ENCODE results near the gene SYT15. TPM values are rescaled to one million over a fixed set of nuclear protein-coding genes. Genes with fewer than 3 reads are reported as not detected.

The SYT15 gene
- total RNA-seq, 1 donor from 2014 or later, result 0.96 TPM

GRCh38 chr10:46540412-46541016 is 38.4 kb upstream of the SYT15 start:
- Mint-ChIP-seq H3K4me1 (ENCODE audit: low read depth) (no peaks in the 10 kb centered on the region), H3K36me3 (ENCODE audit: low read depth) (no peaks in the 10 kb centered on the region), H3K27ac (no peak overlapping the region), H3K9me3 (no peaks in the 10 kb centered on the region), H3K27me3 (ENCODE audit: insufficient read depth) (peaks cover 36% of the 10 kb centered on the region), H3K4me3 (no peak overlapping the region)
- intact Hi-C loops (cut with micrococcal nuclease), result no loop called here
- no peak for DNase-seq (ENCODE audit: low spot score)

GRCh38 chr10:46541017-46541661 is 37.8 kb upstream of the SYT15 start:
- intact Hi-C loops (cut with micrococcal nuclease), result no loop called here
- H3K9me3 Mint-ChIP-seq, result no peaks in the 10 kb centered on the region
- no peaks in the 10 kb centered on the region for H3K4me1 Mint-ChIP-seq (ENCODE audit: low read depth)
- no peak overlapping the region for H3K27ac Mint-ChIP-seq
- no peak overlapping the region for H3K4me3 Mint-ChIP-seq
- DNase-seq (ENCODE audit: low spot score), result no peak
- no peaks in the 10 kb centered on the region for H3K36me3 Mint-ChIP-seq (ENCODE audit: low read depth)
- peaks cover 36% of the 10 kb centered on the region for H3K27me3 Mint-ChIP-seq (ENCODE audit: insufficient read depth)

DNA sequence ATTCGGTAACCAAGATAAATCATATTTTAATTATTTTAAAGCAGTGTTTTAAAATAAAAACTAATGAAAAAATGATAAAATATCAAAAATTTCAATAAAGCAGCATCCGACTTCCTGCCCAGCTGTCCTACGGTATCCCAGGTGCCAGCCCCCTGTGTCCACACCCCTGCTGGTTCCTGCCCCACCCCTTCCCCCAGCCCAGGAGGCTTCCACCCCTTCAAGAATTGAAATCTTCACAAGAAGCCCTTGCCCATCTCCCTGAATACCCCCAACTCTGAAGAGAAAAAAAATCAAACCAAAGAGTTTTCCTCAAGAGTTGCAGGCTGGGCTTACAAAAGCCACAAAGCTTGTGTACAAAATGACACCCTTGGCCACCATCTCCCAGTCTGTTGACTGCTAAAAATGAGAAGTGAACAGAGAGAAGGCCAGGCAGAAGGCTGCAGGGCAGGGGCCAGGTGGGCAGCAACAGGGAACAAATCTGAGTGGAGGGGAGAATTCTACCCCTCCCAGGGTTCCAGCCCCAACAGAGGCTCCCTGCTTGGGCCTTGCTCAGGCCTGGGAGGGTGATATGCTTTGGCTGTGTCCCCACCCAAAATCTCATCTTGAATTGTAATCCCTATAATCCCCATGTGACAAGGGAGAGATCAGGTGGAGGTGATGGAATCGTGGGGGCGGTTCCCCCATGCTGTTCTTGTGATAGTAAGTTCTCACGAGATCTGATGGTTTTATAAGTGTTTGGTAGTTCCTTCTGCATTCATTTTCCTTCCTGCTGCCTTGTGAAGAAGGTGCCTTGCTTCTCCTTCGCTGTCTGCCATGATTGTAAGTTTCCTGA is 37.0 kb upstream of the SYT15 start:
- Mint-ChIP-seq H3K27me3 (ENCODE audit: insufficient read depth) (peaks cover 33% of the 10 kb centered on the region), H3K27ac (no peak overlapping the region), H3K4me3 (no peak overlapping the region), H3K36me3 (ENCODE audit: low read depth) (no peaks in the 10 kb centered on the region), H3K4me1 (ENCODE audit: low read depth) (no peaks in the 10 kb centered on the region), H3K9me3 (no peaks in the 10 kb centered on the region)
- no peak for DNase-seq (ENCODE audit: low spot score)
- intact Hi-C loops (cut with micrococcal nuclease), result no loop called here

GRCh38 chr10:46542567-46543465 is 36.1 kb upstream of the SYT15 start:
- H3K27me3 Mint-ChIP-seq (ENCODE audit: insufficient read depth), result peaks cover 28% of the 10 kb centered on the region
- no peaks in the 10 kb centered on the region for H3K9me3 Mint-ChIP-seq
- H3K4me3 Mint-ChIP-seq, result no peak overlapping the region
- no peaks in the 10 kb centered on the region for H3K36me3 Mint-ChIP-seq (ENCODE audit: low read depth)
- DNase-seq (ENCODE audit: low spot score), result no peak
- H3K27ac Mint-ChIP-seq, result no peak overlapping the region
- intact Hi-C loops (cut with micrococcal nuclease), result no loop called here
- H3K4me1 Mint-ChIP-seq (ENCODE audit: low read depth), result no peaks in the 10 kb centered on the region

- Mint-ChIP-seq H3K9me3 (no peaks in the 10 kb centered on the region), H3K36me3 (ENCODE audit: low read depth) (no peaks in the 10 kb centered on the region), H3K27me3 (ENCODE audit: insufficient read depth) (peaks cover 23% of the 10 kb centered on the region), H3K4me3 (no peak overlapping the region), H3K27ac (no peak overlapping the region), H3K4me1 (ENCODE audit: low read depth) (no peaks in the 10 kb centered on the region)
- intact Hi-C loops (cut with micrococcal nuclease), result no loop called here
- DNase-seq (ENCODE audit: low spot score), result no peak
These were observed 35.2 kb upstream of the SYT15 start for GRCh38 chr10:46543466-46544377.

DNA sequence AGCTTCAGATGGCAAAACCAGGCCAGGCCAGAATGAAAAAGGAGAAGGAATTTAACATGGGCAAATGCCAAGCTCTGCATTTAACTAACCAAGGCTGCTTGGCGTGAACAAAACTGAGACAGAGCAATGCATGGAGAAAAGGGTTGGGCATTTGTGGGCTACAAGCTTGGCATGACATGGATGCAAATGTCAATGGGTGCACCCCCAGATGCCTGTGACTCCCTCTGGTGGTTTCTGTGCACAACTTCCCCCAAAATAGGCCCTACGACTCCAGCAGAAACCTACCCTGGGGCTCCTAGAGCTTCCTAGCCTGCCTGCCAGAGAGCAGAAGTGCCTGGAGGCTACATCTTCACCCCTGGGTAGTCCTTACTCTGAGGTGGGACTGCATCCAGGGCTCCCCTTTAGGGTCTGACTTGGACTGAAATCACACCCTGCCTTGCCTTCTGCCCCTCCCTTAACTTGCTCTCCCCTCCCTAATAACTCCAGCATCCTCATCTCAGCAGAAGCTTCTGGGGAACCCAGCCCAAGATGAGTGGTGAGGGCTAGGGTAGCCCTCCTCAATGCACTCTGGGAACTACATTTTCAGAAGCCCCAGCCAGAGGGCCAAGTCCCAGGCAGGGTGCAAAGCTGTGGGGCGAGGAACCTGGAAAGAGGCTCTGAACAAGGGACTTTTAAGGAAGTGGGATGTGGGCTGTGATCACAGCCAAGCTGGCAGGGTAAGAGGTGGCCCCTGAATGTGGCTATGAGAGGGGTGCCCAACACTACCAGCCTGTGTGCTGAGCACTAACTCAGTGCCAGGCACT is 33.7 kb upstream of the SYT15 start:
- no peaks in the 10 kb centered on the region for H3K36me3 Mint-ChIP-seq (ENCODE audit: low read depth)
- peaks cover 17% of the 10 kb centered on the region for H3K27me3 Mint-ChIP-seq (ENCODE audit: insufficient read depth)
- H3K27ac Mint-ChIP-seq, result no peak overlapping the region
- intact Hi-C loops (cut with micrococcal nuclease), result no loop called here
- no peak overlapping the region for H3K4me3 Mint-ChIP-seq
- H3K9me3 Mint-ChIP-seq, result no peaks in the 10 kb centered on the region
- no peak for DNase-seq (ENCODE audit: low spot score)
- no peaks in the 10 kb centered on the region for H3K4me1 Mint-ChIP-seq (ENCODE audit: low read depth)

DNA sequence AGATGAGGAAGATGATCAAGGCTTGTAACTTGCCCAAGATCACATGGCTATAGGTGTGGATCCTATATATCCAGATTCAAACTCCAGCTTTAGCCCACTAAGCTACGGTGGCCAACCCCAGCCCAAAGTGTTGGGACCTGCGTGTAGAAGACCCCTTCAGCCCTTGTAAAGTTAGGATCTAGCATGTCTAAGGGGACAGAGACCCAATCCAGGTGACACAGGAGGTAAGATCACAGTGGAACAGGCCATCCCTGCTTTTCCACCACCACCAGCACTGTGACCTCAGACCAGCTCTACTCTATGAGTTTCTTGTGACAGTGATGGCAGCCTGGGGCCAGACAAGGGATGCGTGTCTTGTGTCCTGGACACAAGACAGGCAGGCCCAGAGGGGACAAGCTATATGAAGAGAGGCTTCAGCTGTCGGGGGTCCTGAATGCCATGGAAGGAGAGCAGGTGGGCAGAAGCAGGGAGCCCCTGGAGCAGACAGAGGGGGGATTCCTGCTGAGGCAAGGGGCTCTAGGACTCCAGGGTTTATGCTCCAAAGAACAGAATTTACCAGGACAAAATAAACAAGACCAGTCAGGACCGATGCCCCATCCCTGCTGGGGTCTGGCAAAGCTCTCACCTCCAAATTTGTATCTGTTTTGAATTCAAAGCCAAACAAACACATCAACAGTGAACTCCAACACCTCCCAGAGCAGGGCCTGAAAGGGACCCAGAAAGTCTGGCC is 32.9 kb upstream of the SYT15 start:
- Mint-ChIP-seq H3K36me3 (ENCODE audit: low read depth) (no peaks in the 10 kb centered on the region), H3K4me3 (no peak overlapping the region), H3K27ac (no peak overlapping the region), H3K27me3 (ENCODE audit: insufficient read depth) (peaks cover 10% of the 10 kb centered on the region), H3K9me3 (no peaks in the 10 kb centered on the region), H3K4me1 (ENCODE audit: low read depth) (no peaks in the 10 kb centered on the region)
- no peak for DNase-seq (ENCODE audit: low spot score)
- intact Hi-C loops (cut with micrococcal nuclease), result no loop called here

- Mint-ChIP-seq H3K9me3 (no peaks in the 10 kb centered on the region), H3K36me3 (ENCODE audit: low read depth) (no peaks in the 10 kb centered on the region), H3K27ac (no peak overlapping the region), H3K27me3 (ENCODE audit: insufficient read depth) (peaks cover 9% of the 10 kb centered on the region), H3K4me3 (no peak overlapping the region), H3K4me1 (ENCODE audit: low read depth) (no peaks in the 10 kb centered on the region)
- intact Hi-C loops (cut with micrococcal nuclease), result no loop called here
- no peak for DNase-seq (ENCODE audit: low spot score)
These were observed 32.1 kb upstream of the SYT15 start for GRCh38 chr10:46546591-46547540.

DNA sequence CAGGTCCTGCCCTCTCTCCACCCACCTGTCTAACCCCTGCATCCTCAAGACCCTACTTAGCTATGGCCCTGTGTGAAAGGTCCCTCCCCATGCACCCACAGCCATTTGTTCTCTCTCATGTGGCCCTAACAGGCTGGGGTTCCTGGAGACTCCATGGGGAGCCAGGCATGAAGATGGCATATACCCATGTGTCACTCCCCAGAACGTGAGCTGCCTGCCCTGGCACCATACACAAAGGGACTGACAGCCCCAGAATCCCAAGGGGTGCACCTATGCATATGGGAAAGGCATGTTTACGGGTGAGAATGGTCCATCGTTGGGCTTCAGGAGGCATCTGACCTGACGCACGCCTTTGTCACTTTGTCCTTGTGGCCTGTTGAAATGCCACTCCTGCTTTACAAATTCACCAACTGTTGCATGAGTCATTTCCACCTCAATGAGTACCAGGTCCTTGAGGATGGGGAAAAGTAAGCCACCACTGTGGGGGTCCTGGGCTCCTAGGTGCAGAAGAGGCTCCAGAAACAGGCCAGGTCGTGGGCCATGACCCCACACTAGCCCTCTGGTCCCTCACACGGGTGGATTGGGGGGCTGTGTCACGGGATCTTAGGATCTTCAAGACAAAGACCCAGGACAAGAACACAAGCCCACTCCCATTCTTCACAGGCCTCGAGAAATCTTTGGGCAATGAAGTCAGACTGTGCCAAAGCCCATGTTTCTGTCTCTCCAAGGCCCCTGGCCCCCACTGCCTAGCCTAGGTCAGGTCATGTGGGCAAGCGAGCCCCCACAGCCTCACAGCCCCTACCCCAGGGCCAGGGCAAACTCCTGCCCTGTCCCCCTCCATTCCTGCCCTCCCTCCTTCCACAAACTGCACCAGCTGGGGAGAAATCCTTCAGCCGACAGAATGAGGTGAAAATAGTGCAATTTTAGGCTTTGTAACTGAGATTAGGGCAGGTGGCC is 31.1 kb upstream of the SYT15 start:
- Mint-ChIP-seq H3K4me3 (no peak overlapping the region), H3K4me1 (ENCODE audit: low read depth) (no peaks in the 10 kb centered on the region), H3K9me3 (no peaks in the 10 kb centered on the region), H3K36me3 (ENCODE audit: low read depth) (no peaks in the 10 kb centered on the region), H3K27ac (no peak overlapping the region), H3K27me3 (ENCODE audit: insufficient read depth) (peaks cover 3% of the 10 kb centered on the region)
- intact Hi-C loops (cut with micrococcal nuclease), result no loop called here
- no peak for DNase-seq (ENCODE audit: low spot score)

Measured in activated T-helper 1 cell treated with anti-CD3 and anti-CD28 coated beads, Interleukin-12 subunit alpha, Interleukin-12 subunit beta, Interleukin-2, Interleukin-4 antibody, amounts not matched to agents 30 ng/mL and 10 ng/mL and 1 ng/mL, durations not matched to agents 14 hours and 24 hours and 36 hours (primary cell).